ENCODE data around the gene CFAP107.

CFAP107 gene, protein sequence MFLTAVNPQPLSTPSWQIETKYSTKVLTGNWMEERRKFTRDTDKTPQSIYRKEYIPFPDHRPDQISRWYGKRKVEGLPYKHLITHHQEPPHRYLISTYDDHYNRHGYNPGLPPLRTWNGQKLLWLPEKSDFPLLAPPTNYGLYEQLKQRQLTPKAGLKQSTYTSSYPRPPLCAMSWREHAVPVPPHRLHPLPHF

DNA sequence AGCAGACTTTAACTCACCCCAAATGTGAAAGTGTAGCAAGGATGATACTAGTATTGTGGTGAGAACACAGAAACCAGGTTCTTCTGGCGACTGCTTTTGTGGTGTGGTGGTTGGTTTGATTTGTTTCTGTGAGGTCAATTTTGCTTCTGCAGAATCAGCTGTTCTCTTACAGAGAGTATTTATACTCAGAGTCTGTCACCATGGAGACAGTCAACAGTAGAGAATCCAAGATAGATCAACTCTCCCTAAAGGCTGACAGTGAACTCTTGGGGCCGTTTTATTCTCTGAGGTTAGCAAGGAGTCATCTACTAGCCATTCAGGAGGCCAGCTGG lies at the start of gene CFAP107:
Gene CFAP107, plus strand, starts transcription at position 209 of the 332 bp plus-strand sequence. CDS start 231 bp downstream, outside the sequence.
- ChIA-PET CTCF (no interaction called here), POLR2A (no interaction called here)
- DNase-seq (ENCODE audit: extremely low spot score), result no peak
- TF ChIP-seq BHLHE40 (IDR thresholded peaks at IDR 0.05; ENCODE audit: borderline replicate concordance) (no peak), L3MBTL2 (conservative IDR thresholded peaks at IDR 0.05) (no peak), ARNT (IDR thresholded peaks at IDR 0.05) (no peak), FOXA1 (IDR thresholded peaks at IDR 0.05) (no peak), NFRKB (IDR thresholded peaks at IDR 0.05) (no peak)
- TF ChIP-seq, protein P1, sequence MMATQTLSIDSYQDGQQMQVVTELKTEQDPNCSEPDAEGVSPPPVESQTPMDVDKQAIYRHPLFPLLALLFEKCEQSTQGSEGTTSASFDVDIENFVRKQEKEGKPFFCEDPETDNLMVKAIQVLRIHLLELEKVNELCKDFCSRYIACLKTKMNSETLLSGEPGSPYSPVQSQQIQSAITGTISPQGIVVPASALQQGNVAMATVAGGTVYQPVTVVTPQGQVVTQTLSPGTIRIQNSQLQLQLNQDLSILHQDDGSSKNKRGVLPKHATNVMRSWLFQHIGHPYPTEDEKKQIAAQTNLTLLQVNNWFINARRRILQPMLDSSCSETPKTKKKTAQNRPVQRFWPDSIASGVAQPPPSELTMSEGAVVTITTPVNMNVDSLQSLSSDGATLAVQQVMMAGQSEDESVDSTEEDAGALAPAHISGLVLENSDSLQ (IDR thresholded peaks at IDR 0.05), result no peak

DNA sequence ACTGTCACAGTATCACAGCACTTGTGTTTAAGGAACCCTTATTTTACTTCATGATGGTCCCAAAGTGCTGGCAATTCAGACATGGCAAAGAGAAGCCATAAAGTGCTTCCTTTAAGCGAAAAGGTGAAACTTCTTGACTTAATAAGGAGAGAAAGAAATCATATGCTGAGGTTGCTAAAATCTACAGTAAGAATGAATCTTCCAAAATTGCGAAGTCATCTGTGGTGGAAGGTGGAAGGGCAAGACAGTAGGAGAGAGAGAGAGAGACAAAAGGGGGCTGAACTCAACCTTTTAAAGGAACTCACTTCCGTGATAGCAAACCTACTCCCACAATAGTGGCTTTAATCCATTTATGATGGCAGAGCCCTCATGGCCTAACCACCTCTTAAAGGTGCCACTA lies 49.3 kb upstream of the CFAP107 start:
- ChIA-PET CTCF (no interaction called here), POLR2A (no interaction called here)
- TF ChIP-seq FOXM1 (IDR thresholded peaks at IDR 0.05; ENCODE audit: borderline replicate concordance) (no peak), TARDBP (IDR thresholded peaks at IDR 0.05) (no peak), NFRKB (IDR thresholded peaks at IDR 0.05) (no peak), ARNT (IDR thresholded peaks at IDR 0.05) (no peak), HDGF (IDR thresholded peaks at IDR 0.05; ENCODE audit: borderline replicate concordance) (no peak)
- TF ChIP-seq, protein P1 (IDR thresholded peaks at IDR 0.05), result no peak
- DNase-seq (ENCODE audit: extremely low spot score), result no peak

DNA sequence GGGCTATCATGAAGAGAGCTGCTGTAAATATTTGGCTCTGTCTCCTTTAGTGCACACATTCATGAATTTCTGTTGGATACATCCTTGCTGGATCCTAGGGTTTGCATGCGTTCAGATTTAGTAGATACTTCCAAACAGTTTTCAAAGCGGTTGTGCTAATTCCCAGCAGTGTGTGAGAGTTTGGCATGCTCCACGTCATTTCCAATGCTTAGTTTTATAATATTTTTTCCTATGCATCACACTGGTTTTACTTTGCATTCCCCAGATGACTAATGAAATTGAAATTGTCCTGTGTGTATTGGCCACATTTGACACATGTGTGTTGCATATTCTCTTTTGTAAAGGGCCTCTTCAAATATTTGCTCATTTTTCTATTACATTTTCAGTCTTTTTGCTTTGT lies 48.6 kb upstream of the CFAP107 start:
- TF ChIP-seq FOXM1 (IDR thresholded peaks at IDR 0.05; ENCODE audit: borderline replicate concordance) (no peak), NFRKB (IDR thresholded peaks at IDR 0.05) (no peak), FOXK2 (IDR thresholded peaks at IDR 0.05) (no peak), ARNT (IDR thresholded peaks at IDR 0.05) (no peak), ZNF384 (IDR thresholded peaks at IDR 0.05) (no peak), L3MBTL2 (conservative IDR thresholded peaks at IDR 0.05) (no peak), SP1 (IDR thresholded peaks at IDR 0.05) (no peak), LEF1 (IDR thresholded peaks at IDR 0.05; ENCODE audit: borderline replicate concordance) (no peak), BHLHE40 (IDR thresholded peaks at IDR 0.05; ENCODE audit: borderline replicate concordance) (no peak), TARDBP (IDR thresholded peaks at IDR 0.05) (no peak), ELF4 (IDR thresholded peaks at IDR 0.05) (no peak), HDGF (IDR thresholded peaks at IDR 0.05; ENCODE audit: borderline replicate concordance) (no peak), FOXA1 (IDR thresholded peaks at IDR 0.05) (no peak), CTBP1 (IDR thresholded peaks at IDR 0.05; ENCODE audit: borderline replicate concordance) (no peak), SUZ12 (IDR thresholded peaks at IDR 0.05) (no peak)
- TF ChIP-seq, protein P1 (IDR thresholded peaks at IDR 0.05), result no peak
- no peak for DNase-seq (ENCODE audit: extremely low spot score)
- ChIA-PET POLR2A (no interaction called here), CTCF (no interaction called here)

DNA sequence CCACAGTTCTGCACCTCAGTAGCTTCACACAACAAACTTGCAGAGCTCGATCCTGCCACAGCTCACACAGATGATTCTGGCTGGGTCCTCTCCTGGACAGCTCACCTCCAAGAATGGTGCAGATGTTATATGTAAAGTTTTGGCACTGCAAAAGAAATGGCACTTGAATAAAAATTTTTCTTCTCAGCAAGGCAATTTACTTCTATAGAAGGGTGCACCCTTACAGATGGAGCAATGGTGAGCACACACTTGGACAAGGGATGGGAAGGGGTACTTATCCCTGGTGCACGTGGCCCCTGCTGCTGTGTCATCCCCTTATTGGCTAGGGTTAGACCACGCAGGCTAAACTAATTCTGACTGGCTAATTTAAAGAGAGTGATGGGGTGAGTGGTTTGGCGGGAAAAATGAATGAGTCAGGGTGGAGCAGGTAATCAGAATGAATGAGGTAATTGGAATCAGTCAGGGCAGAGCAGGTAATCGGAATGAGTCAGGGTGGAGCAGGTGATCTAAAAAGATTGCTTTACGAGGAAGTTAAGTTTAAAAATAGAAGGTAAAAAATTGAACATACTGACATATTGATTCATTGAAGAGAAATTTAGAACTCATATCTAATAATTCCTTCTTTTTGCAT lies 42.1 kb upstream of the CFAP107 start:
- ChIA-PET CTCF (no interaction called here), POLR2A (no interaction called here)
- DNase-seq (ENCODE audit: extremely low spot score), result no peak
- TF ChIP-seq NFRKB (IDR thresholded peaks at IDR 0.05), result no peak
- no peak for TF ChIP-seq ELF4 (IDR thresholded peaks at IDR 0.05)
- TF ChIP-seq SP1 (IDR thresholded peaks at IDR 0.05), result no peak
- TF ChIP-seq FOXK2 (IDR thresholded peaks at IDR 0.05), result no peak
- TF ChIP-seq CTBP1 (IDR thresholded peaks at IDR 0.05; ENCODE audit: borderline replicate concordance), result no peak
- no peak for TF ChIP-seq SUZ12 (IDR thresholded peaks at IDR 0.05)

DNA sequence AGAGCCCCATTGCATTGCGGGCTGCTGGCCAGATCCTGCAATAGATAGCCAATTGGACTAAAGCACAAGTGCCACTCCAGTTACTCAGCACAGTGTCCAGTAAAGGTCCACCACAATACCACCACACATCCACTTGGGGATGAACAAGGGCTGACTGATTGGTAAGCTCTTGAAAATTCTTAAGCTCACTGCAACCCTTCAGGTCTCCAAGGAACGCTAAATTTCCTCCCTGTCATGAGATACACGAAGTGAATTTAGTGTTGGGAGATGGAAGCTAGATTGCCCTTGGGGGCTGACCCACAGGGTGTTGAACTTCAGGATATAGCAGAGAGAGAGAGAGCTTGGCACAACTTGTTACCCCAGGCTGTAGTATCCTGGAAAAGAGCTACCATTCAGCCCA lies 39.9 kb upstream of the CFAP107 start:
- POLR2A ChIA-PET, result no interaction called here
- TF ChIP-seq SUZ12 (IDR thresholded peaks at IDR 0.05), result no peak
- no peak for TF ChIP-seq ELF4 (IDR thresholded peaks at IDR 0.05)
- TF ChIP-seq CTBP1 (IDR thresholded peaks at IDR 0.05; ENCODE audit: borderline replicate concordance), result no peak
- TF ChIP-seq FOXA1 (IDR thresholded peaks at IDR 0.05), result no peak
- no peak for DNase-seq (ENCODE audit: extremely low spot score)
- CTCF ChIA-PET, result no interaction called here

DNA sequence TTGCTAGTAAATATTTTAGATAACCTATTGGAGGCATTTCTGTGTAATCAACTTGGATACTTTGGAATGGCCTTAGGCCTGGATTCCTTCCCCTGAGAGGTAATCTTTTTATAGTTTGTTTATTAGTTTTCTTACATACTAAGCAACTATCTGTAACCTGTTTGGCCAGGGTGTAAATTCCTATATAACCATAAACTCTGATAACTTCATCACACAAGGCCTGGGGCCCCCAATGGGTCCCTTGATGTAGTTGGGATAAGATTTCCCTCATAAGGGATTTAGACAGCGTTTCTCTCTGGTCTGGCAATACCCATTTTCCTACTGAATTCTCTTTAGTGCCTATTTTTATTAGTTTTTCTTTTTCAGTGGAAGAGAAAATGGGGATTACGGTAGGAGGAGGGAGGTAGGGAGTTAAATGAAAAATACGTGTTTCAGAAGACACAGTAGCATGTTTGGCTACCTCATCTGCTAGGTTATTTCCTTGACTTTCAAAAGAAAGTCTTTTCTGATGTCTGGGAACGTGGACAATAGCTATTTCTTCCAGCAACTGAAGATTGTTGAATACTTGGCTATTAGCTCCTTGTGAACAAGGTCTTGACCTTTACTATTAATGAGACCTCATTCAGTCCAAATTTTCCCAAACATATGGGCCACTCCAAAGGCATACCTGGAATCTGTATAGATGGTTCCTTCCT lies 37.5 kb upstream of the CFAP107 start:
- DNase-seq (ENCODE audit: extremely low spot score), result no peak
- TF ChIP-seq FOXM1 (IDR thresholded peaks at IDR 0.05; ENCODE audit: borderline replicate concordance) (no peak), ARNT (IDR thresholded peaks at IDR 0.05) (no peak), SP1 (IDR thresholded peaks at IDR 0.05) (no peak), ZNF384 (IDR thresholded peaks at IDR 0.05) (no peak), L3MBTL2 (conservative IDR thresholded peaks at IDR 0.05) (no peak), HDGF (IDR thresholded peaks at IDR 0.05; ENCODE audit: borderline replicate concordance) (no peak), ELF4 (IDR thresholded peaks at IDR 0.05) (no peak), FOXK2 (IDR thresholded peaks at IDR 0.05) (no peak), LEF1 (IDR thresholded peaks at IDR 0.05; ENCODE audit: borderline replicate concordance) (no peak), CTBP1 (IDR thresholded peaks at IDR 0.05; ENCODE audit: borderline replicate concordance) (no peak), TARDBP (IDR thresholded peaks at IDR 0.05) (no peak), BHLHE40 (IDR thresholded peaks at IDR 0.05; ENCODE audit: borderline replicate concordance) (no peak), NFRKB (IDR thresholded peaks at IDR 0.05) (no peak), FOXA1 (IDR thresholded peaks at IDR 0.05) (no peak)
- TF ChIP-seq, protein P1 (IDR thresholded peaks at IDR 0.05), result no peak
- ChIA-PET CTCF (no interaction called here), POLR2A (no interaction called here)
